ENCODE results near the gene BCL2L11. TPM values are rescaled to one million over a fixed set of nuclear protein-coding genes. Genes with fewer than 3 reads are reported as not detected.

Gene BCL2L11
- total RNA-seq, 1 donor from 2014 or later: 221 TPM

DNA sequence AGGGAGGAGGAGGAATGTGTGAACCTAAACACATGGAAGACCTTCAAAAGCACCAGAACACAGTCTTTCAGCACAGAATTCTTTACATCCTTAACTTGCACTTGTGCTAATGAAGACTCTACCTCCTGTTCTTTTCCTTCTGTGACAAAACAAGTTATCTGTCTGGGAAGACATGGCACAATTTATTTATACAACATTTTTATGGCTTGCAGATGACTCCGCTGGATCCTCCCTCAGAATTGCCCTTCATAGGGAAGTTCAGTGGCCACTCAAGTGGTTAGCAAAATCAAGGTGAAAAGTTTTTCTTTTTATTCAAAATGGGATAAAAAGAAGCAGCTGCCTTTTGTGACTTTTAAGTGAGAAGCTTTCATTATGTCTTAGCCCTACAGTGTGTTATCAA is 21.4 kb downstream of the BCL2L11 start:
- Mint-ChIP-seq H3K27me3 (no peaks in the 10 kb centered on the region), H3K27ac (no peak overlapping the region), H3K4me1 (peaks cover 11% of the 10 kb centered on the region), H3K4me3 (no peak overlapping the region), H3K9me3 (no peaks in the 10 kb centered on the region), H3K36me3 (ENCODE audit: low read depth) (peaks cover 85% of the 10 kb centered on the region)
- DNase-seq (no peak), ATAC-seq (ENCODE audit: low read depth) (no peak)
- POLR2A ChIA-PET: interaction anchor here (0.6 to 1.1 kb wide), 4 partner anchors 9 to 17 kb away, joined by 3 to 7 read pairs (median 4); no protein-coding TSS in a partner anchor
- TF ChIP-seq, protein P1, sequence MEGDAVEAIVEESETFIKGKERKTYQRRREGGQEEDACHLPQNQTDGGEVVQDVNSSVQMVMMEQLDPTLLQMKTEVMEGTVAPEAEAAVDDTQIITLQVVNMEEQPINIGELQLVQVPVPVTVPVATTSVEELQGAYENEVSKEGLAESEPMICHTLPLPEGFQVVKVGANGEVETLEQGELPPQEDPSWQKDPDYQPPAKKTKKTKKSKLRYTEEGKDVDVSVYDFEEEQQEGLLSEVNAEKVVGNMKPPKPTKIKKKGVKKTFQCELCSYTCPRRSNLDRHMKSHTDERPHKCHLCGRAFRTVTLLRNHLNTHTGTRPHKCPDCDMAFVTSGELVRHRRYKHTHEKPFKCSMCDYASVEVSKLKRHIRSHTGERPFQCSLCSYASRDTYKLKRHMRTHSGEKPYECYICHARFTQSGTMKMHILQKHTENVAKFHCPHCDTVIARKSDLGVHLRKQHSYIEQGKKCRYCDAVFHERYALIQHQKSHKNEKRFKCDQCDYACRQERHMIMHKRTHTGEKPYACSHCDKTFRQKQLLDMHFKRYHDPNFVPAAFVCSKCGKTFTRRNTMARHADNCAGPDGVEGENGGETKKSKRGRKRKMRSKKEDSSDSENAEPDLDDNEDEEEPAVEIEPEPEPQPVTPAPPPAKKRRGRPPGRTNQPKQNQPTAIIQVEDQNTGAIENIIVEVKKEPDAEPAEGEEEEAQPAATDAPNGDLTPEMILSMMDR (IDR thresholded peaks at IDR 0.05): no peak
- intact Hi-C loops (cut with micrococcal nuclease): loop anchor here (2.0 kb wide), 1 partner anchor 13 kb away; no protein-coding TSS in a partner anchor
- CTCF ChIA-PET: interaction anchor here (1.0 kb wide), 1 partner anchor 16 kb away, joined by 5 read pairs; no protein-coding TSS in a partner anchor

DNA sequence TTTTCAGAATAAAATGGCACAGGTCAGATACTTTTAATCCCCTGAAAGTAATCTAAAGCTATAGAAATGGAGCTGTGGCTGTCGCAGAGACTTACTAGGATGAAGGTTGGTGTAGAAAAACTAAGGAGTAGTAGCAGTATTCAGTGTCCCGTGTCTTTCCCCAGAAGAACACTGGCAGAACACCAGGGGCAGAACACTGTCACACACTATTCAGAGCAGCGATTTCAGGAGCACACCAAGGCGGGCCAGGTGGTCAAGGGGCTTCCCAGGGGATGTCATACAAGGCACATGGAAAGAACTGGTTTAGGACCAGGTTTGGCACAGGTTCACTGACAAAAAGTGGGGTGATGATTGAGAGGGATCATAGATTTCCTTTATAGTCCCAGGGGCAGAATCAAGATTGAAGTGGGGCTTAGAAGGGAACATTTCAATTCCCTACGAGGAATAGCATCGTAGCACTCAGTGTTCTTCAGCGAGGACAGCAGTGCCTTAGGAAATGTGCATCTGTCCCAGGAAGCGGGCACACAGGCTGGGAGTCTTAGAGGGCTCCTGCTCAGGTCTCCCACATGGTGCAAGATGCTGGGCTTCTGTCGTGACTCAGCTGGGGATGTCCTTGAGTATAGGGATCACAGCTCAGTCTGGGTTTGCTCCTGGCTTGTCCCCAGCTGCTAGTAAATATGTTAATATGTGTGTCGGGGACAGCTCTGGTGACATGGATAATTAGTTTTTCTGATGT is 22.6 kb downstream of the BCL2L11 start:
- ATAC-seq (ENCODE audit: low read depth) (no peak), DNase-seq (no peak)
- Mint-ChIP-seq H3K27ac (no peak overlapping the region), H3K4me1 (peaks cover 11% of the 10 kb centered on the region), H3K36me3 (ENCODE audit: low read depth) (peaks cover 84% of the 10 kb centered on the region), H3K4me3 (no peak overlapping the region), H3K9me3 (no peaks in the 10 kb centered on the region), H3K27me3 (no peaks in the 10 kb centered on the region)
- TF ChIP-seq, protein P1 (IDR thresholded peaks at IDR 0.05): no peak
- POLR2A ChIA-PET: interaction anchor here (0.7 to 6.1 kb wide), 6 partner anchors 8 to 424 kb away, joined by 3 to 51 read pairs (median 4); no protein-coding TSS in a partner anchor
- intact Hi-C loops (cut with micrococcal nuclease): loop anchor here (2.0 kb wide), 1 partner anchor 14 kb away; no protein-coding TSS in a partner anchor
- CTCF ChIA-PET: interaction anchor here (1.0 to 1.6 kb wide), 2 partner anchors 15 to 26 kb away, joined by 4 to 5 read pairs; no protein-coding TSS in a partner anchor

DNA sequence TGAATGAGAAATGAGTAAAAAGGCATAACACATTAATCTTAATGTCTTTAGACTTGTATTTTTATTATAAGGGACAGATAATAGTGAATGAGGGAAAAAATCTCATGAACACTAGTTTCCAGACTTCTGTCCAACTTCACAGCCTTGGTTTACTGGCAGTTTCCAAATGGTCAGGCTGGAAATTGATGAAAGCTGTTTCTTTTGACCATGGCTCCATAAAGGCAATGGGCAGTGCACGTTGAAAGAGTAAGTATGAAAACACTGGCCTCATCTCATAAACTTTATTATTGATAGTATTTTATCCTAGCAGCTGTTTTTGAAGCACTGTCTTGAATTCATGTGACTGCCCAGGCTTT is 23.1 kb downstream of the BCL2L11 start:
- H3K9me3 Mint-ChIP-seq: no peaks in the 10 kb centered on the region
- DNase-seq (no peak), ATAC-seq (ENCODE audit: low read depth) (no peak)
- ChIA-PET CTCF (interaction anchor here (1.6 kb wide), 1 partner anchor 26 kb away, joined by 4 read pairs; no protein-coding TSS in a partner anchor), POLR2A (interaction anchor here (0.6 to 6.1 kb wide), 5 partner anchors 13 to 425 kb away, joined by 3 to 51 read pairs (median 5); no protein-coding TSS in a partner anchor)
- H3K4me3 Mint-ChIP-seq: no peak overlapping the region
- peaks cover 84% of the 10 kb centered on the region for H3K36me3 Mint-ChIP-seq (ENCODE audit: low read depth)
- no peaks in the 10 kb centered on the region for H3K27me3 Mint-ChIP-seq
- H3K4me1 Mint-ChIP-seq: peaks cover 10% of the 10 kb centered on the region
- H3K27ac Mint-ChIP-seq: no peak overlapping the region
- TF ChIP-seq, protein P1 (IDR thresholded peaks at IDR 0.05): no peak
- intact Hi-C loops (cut with micrococcal nuclease): loop anchor here (2.0 kb wide), 1 partner anchor 15 kb away; no protein-coding TSS in a partner anchor

DNA sequence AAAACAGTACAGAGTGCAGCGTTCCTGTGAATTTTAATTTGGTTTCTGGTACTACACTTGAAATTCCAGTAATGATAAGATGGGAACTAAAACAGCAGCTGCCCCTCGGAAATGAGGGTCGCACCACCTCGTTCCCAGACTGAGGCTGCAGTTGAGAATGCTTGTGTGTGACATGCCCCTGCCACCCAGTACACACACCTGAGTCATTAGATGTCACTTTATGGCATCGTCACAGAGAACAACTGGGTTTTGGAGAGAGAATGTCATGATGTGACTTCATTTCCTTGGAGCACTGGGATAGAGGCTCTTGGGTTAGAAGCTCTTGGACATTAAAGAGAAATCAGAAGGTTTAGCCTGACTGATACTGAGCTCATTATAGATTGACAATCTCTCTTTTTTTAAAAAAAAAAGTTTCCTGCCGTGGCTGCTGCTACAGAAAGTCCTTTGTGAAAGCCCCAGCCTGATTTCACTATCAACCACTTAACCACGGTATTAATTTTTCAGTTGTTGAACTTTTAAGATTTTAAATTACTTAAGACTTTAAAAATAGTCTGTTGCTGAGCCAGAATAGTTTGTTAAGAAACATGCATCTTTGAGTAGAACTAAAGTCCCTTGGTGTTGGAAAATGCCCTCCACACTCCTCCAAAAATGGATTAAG is 24.5 kb downstream of the BCL2L11 start:
- H3K9me3 Mint-ChIP-seq: no peaks in the 10 kb centered on the region
- no peaks in the 10 kb centered on the region for H3K27me3 Mint-ChIP-seq
- no peak overlapping the region for H3K4me3 Mint-ChIP-seq
- POLR2A ChIA-PET: interaction anchor here (1.2 to 6.1 kb wide), 5 partner anchors 11 to 25 kb away, joined by 5 to 51 read pairs (median 11); partner anchors contain the start of gene BCL2L11
- CTCF ChIA-PET: interaction anchor here (1.6 to 1.9 kb wide), 2 partner anchors 12 to 28 kb away, joined by 4 read pairs; no protein-coding TSS in a partner anchor
- peaks cover 12% of the 10 kb centered on the region for H3K4me1 Mint-ChIP-seq
- peaks cover 81% of the 10 kb centered on the region for H3K36me3 Mint-ChIP-seq (ENCODE audit: low read depth)
- H3K27ac Mint-ChIP-seq: no peak overlapping the region
- intact Hi-C loops (cut with micrococcal nuclease): no loop called here
- TF ChIP-seq, protein P1 (IDR thresholded peaks at IDR 0.05): no peak
- no peak for ATAC-seq (ENCODE audit: low read depth)
- no peak for DNase-seq

Data from activated B cell treated with CpG ODN at 0.5 μM for 24 hours (primary cell).